GM23248 (cell line): ENCODE data around the gene DNAJC17. TPM values are rescaled to one million over a fixed set of nuclear protein-coding genes. Genes with fewer than 3 reads are reported as not detected.

Experiments
- DNase-seq: peaks from one replicate; pipeline ENCODE4 v3.0.0-alpha.2; 2015
- H2AFZ ChIP-seq: fragments of 200-600 bp; sonication (generic); 2 replicates; pipeline ENCODE4 v1.6.1; 2016; ENCODE audit warnings: antibody characterized with exemption
- H3F3A ChIP-seq: fragments of 200-600 bp; sonication (generic); 2 replicates; pipeline ENCODE4 v1.6.1; 2016; ENCODE audit warnings: mild to moderate bottlenecking, antibody characterized with exemption, mixed run types; ENCODE audit not compliant: insufficient read depth
- H3K27ac ChIP-seq: fragments of 200-600 bp; sonication (generic); 2 replicates; pipeline ENCODE4 v1.5.1; 2016; ENCODE audit warnings: mild to moderate bottlenecking
- H3K27me3 ChIP-seq: fragments of 200-600 bp; sonication (generic); replicated peaks from 2 replicates; pipeline ENCODE4 v1.6.1; 2016; ENCODE audit warnings: mild to moderate bottlenecking; ENCODE audit not compliant: insufficient read depth
- H3K36me3 ChIP-seq: fragments of 200-600 bp; sonication (generic); 2 replicates; pipeline ENCODE4 v1.6.1; 2016; ENCODE audit warnings: low read depth, mild to moderate bottlenecking
- H3K4me1 ChIP-seq: fragments of 200-600 bp; sonication (generic); 2 replicates; pipeline ENCODE4 v1.6.1; 2016; ENCODE audit warnings: mild to moderate bottlenecking; ENCODE audit not compliant: insufficient read depth
- H3K4me2 ChIP-seq: fragments of 200-600 bp; sonication (generic); one replicate; pipeline ENCODE4 v1.6.1; 2016; ENCODE audit warnings: mild to moderate bottlenecking; ENCODE audit not compliant: unreplicated experiment
- H3K4me3 ChIP-seq: fragments of 200-600 bp; sonication (generic); 2 replicates; pipeline ENCODE4 v1.5.1; 2016; ENCODE audit warnings: mild to moderate bottlenecking
- H3K79me2 ChIP-seq: fragments of 200-600 bp; sonication (generic); 2 replicates; pipeline ENCODE4 v1.6.1; 2016; ENCODE audit warnings: mild to moderate bottlenecking; ENCODE audit not compliant: insufficient read depth
- H3K9ac ChIP-seq: fragments of 200-600 bp; sonication (generic); 2 replicates; pipeline ENCODE4 v1.6.1; 2016; ENCODE audit warnings: mild to moderate bottlenecking
- H3K9me2 ChIP-seq: fragments of 200-600 bp; sonication (generic); 2 replicates; pipeline ENCODE4 v1.6.1; 2016; ENCODE audit warnings: mixed run types, mild to moderate bottlenecking, moderate library complexity; ENCODE audit not compliant: insufficient read depth
- H3K9me3 ChIP-seq: fragments of 200-600 bp; sonication (generic); one replicate; pipeline ENCODE4 v1.6.1; 2017; ENCODE audit warnings: low read depth
- H4K20me1 ChIP-seq: fragments of 200-600 bp; sonication (generic); 2 replicates; pipeline ENCODE4 v1.6.0; 2016; ENCODE audit not compliant: insufficient read depth
- EZH2 ChIP-seq: fragments of 200-600 bp; sonication (generic); IDR thresholded peaks from 2 replicates; pipeline ENCODE4 v1.6.1; 2018; ENCODE audit warnings: antibody characterized with exemption, mild to moderate bottlenecking; ENCODE audit not compliant: insufficient read depth, poor library complexity, severe bottlenecking
- EZH2phosphoT487 ChIP-seq: fragments of 200-600 bp; sonication (generic); IDR thresholded peaks from 2 replicates; pipeline ENCODE4 v1.6.1; 2018; ENCODE audit warnings: antibody characterized with exemption, moderate library complexity, mild to moderate bottlenecking, low read depth; ENCODE audit not compliant: insufficient read depth
- WGBS, 2 experiments: methylation state at CpG; one replicate each; pipeline ENCODE4 v1.1.6; 2015 to 2017; ENCODE audit warnings: low lambda C conversion rate in 2 of 2, low coverage in 1 of 2; ENCODE audit errors: missing lambda C conversion rate in 2 of 2; 5-methylcytosine and 5-hydroxymethylcytosine counted together
- in situ Hi-C: fragments of 300-500 bp; cut with MboI; formaldehyde crosslinking; loops from 2 replicates; pipeline ENCODE4 v1.15.0; 2020
- polyA plus RNA-seq: library from polyadenylated mRNA; unstranded; fragments of >200 nt; fragmentation: Nextera tagmentation; extraction: Ambion mirVana; gene quantifications from 2 replicates; pipeline ENCODE4 v1.2.1, GENCODE V29; 2016
- total RNA-seq: library from RNA; depleted of rRNA; stranded (reverse); fragments of >200 nt; shearing (Covaris generic); gene quantifications from 2 replicates; pipeline ENCODE4 v1.2.3, GENCODE V29; 2014

DNAJC17 gene
- total and polyA plus RNA-seq, 2 experiments from 2014 or later, result 13.4 to 36.4 TPM

- no peaks in the 10 kb centered on the region for H3K9me2 ChIP-seq
- H3K27ac ChIP-seq, result no peak overlapping the region
- H3K79me2 ChIP-seq, result no peaks in the 10 kb centered on the region
- no peaks in the 10 kb centered on the region for H3K36me3 ChIP-seq
- H3K4me3 ChIP-seq, result no peak overlapping the region
- WGBS, 2 experiments, result 92 to 95% methylated on average over 1 of the region's 1 CpG
- DNase-seq, result no peak
- no peak overlapping the region for H2AFZ ChIP-seq
- no peaks in the 10 kb centered on the region for H3K27me3 ChIP-seq
- no peaks in the 10 kb centered on the region for H4K20me1 ChIP-seq
- no peaks in the 10 kb centered on the region for H3K4me1 ChIP-seq
- no peaks in the 10 kb centered on the region for H3K9me3 ChIP-seq
- H3K4me2 ChIP-seq, result no peak overlapping the region
- in situ Hi-C loops, result no loop called here
- peaks cover 3% of the 10 kb centered on the region; the same call in 1 of the 2 replicates for H3F3A ChIP-seq
- H3K9ac ChIP-seq, result no peak overlapping the region
- TF ChIP-seq EZH2phosphoT487 (no peak), EZH2 (no peak)
Observed at GRCh38 chr15:40836020-40836419, 28.7 kb upstream of the DNAJC17 start.

GRCh38 chr15:40832903-40833302 is 25.6 kb upstream of the DNAJC17 start:
- H3K4me2 ChIP-seq, result no peak overlapping the region
- no peaks in the 10 kb centered on the region for H3K36me3 ChIP-seq
- in situ Hi-C loops, result no loop called here
- H3K4me1 ChIP-seq, result no peaks in the 10 kb centered on the region
- no peaks in the 10 kb centered on the region for H3K79me2 ChIP-seq
- no peaks in the 10 kb centered on the region for H4K20me1 ChIP-seq
- H2AFZ ChIP-seq, result no peak overlapping the region
- no peak overlapping the region for H3K27ac ChIP-seq
- DNase-seq, result no peak
- peaks cover 3% of the 10 kb centered on the region; the same call in 1 of the 2 replicates for H3F3A ChIP-seq
- peaks cover 8% of the 10 kb centered on the region; the same call in 1 of the 2 replicates for H3K27me3 ChIP-seq
- no peak overlapping the region for H3K9ac ChIP-seq
- no peak for TF ChIP-seq EZH2phosphoT487
- no peak for TF ChIP-seq EZH2
- no peaks in the 10 kb centered on the region for H3K9me3 ChIP-seq
- no peak overlapping the region for H3K4me3 ChIP-seq
- H3K9me2 ChIP-seq, result no peaks in the 10 kb centered on the region

GRCh38 chr15:40831861-40832260 is 24.6 kb upstream of the DNAJC17 start:
- in situ Hi-C loops, result no loop called here
- no peaks in the 10 kb centered on the region for H3K36me3 ChIP-seq
- H4K20me1 ChIP-seq, result no peaks in the 10 kb centered on the region
- 0 to 9% methylated on average over 1 of the region's 1 CpG for WGBS, 2 experiments
- peaks cover 13% of the 10 kb centered on the region; the same call in 1 of the 2 replicates for H3K27me3 ChIP-seq
- H3K9ac ChIP-seq, result no peak overlapping the region
- H3K4me2 ChIP-seq, result no peak overlapping the region
- no peak overlapping the region for H3K27ac ChIP-seq
- H3K9me2 ChIP-seq, result no peaks in the 10 kb centered on the region
- no peaks in the 10 kb centered on the region for H3K9me3 ChIP-seq
- no peaks in the 10 kb centered on the region for H3K79me2 ChIP-seq
- H2AFZ ChIP-seq, result no peak overlapping the region
- H3K4me3 ChIP-seq, result no peak overlapping the region
- peaks cover 3% of the 10 kb centered on the region; the same call in 1 of the 2 replicates for H3F3A ChIP-seq
- TF ChIP-seq EZH2phosphoT487 (no peak), EZH2 (no peak)
- no peak for DNase-seq
- H3K4me1 ChIP-seq, result no peaks in the 10 kb centered on the region

- in situ Hi-C loops, result no loop called here
- no peak for TF ChIP-seq EZH2phosphoT487
- no peak for TF ChIP-seq EZH2
Observed at GRCh38 chr15:40830884-40831283, 23.6 kb upstream of the DNAJC17 start.

GRCh38 chr15:40829115-40829514 is 21.8 kb upstream of the DNAJC17 start:
- TF ChIP-seq EZH2 (no peak), EZH2phosphoT487 (no peak)
- Histone ChIP-seq H3K4me1 (no peaks in the 10 kb centered on the region), H3K9ac (no peak overlapping the region), H3K9me2 (no peaks in the 10 kb centered on the region), H3K36me3 (no peaks in the 10 kb centered on the region), H3K4me3 (no peak overlapping the region), H3F3A (no peaks in the 10 kb centered on the region), H3K4me2 (no peak overlapping the region), H3K9me3 (no peaks in the 10 kb centered on the region), H3K27ac (no peak overlapping the region), H3K79me2 (no peaks in the 10 kb centered on the region), H3K27me3 (peaks cover 13% of the 10 kb centered on the region), H4K20me1 (no peaks in the 10 kb centered on the region), H2AFZ (no peak overlapping the region)
- in situ Hi-C loops, result no loop called here
- DNase-seq, result no peak
- 61 to 63% methylated on average over 7 of the region's 7 CpGs for WGBS, 2 experiments

More at GRCh38 chr15:40830884-40831283, 23.6 kb upstream of the DNAJC17 start:
- Histone ChIP-seq H3K9me3 (no peaks in the 10 kb centered on the region), H3K4me3 (no peak overlapping the region), H3K9ac (no peak overlapping the region), H3K36me3 (no peaks in the 10 kb centered on the region), H2AFZ (no peak overlapping the region), H3K27ac (no peak overlapping the region), H3F3A (peaks cover 3% of the 10 kb centered on the region; the same call in 1 of the 2 replicates), H3K79me2 (no peaks in the 10 kb centered on the region), H3K27me3 (peaks cover 13% of the 10 kb centered on the region), H3K9me2 (no peaks in the 10 kb centered on the region), H3K4me2 (no peak overlapping the region), H4K20me1 (no peaks in the 10 kb centered on the region), H3K4me1 (no peaks in the 10 kb centered on the region)
- 60 to 65% methylated on average over 2 of the region's 2 CpGs for WGBS, 2 experiments
- DNase-seq, result no peak
